GM23338 (cell line): ENCODE measurements around the gene TGFBR3. TPM values are rescaled to one million over a fixed set of nuclear protein-coding genes. Genes with fewer than 3 reads are reported as not detected.

Experiments
- ATAC-seq: fragments of 200-7000 bp; cut with Tn5 transposase; 3 replicates; pipeline ENCODE4 v1.9.1; 2020
- DNase-seq: peaks from one replicate; pipeline ENCODE4 v3.0.0-alpha.2; 2015; ENCODE audit warnings: low spot score
- H2AFZ ChIP-seq: fragments of 200-600 bp; sonication (generic); 2 replicates; pipeline ENCODE4 v1.8.0; 2016; ENCODE audit warnings: antibody characterized with exemption, mild to moderate bottlenecking, moderate library complexity
- H3F3A ChIP-seq: fragments of 200-600 bp; sonication (generic); replicated peaks from 2 replicates; pipeline ENCODE4 v1.8.0; 2017; ENCODE audit warnings: antibody characterized with exemption, mixed run types, low read depth
- H3K27ac ChIP-seq: fragments of 200-600 bp; sonication (generic); 2 replicates; pipeline ENCODE4 v1.6.1; 2016; ENCODE audit warnings: low read depth
- H3K27me3 ChIP-seq: fragments of 200-600 bp; sonication (generic); 2 replicates; pipeline ENCODE4 v1.8.0; 2016; ENCODE audit warnings: mild to moderate bottlenecking, mixed run types, moderate library complexity; ENCODE audit not compliant: insufficient read depth
- H3K36me3 ChIP-seq: fragments of 200-600 bp; sonication (generic); 2 replicates; pipeline ENCODE4 v1.8.0; 2016; ENCODE audit warnings: mild to moderate bottlenecking; ENCODE audit not compliant: insufficient read depth
- H3K4me1 ChIP-seq: fragments of 200-600 bp; sonication (generic); 2 replicates; pipeline ENCODE4 v1.8.0; 2016; ENCODE audit warnings: mild to moderate bottlenecking, moderate library complexity; ENCODE audit not compliant: insufficient read depth
- H3K4me2 ChIP-seq: fragments of 200-600 bp; sonication (generic); 2 replicates; pipeline ENCODE4 v1.7.1; 2017; ENCODE audit warnings: mixed run types
- H3K4me3 ChIP-seq: fragments of 200-600 bp; sonication (generic); 2 replicates; pipeline ENCODE4 v1.6.1; 2016; ENCODE audit warnings: mixed run types
- H3K79me2 ChIP-seq: fragments of 200-600 bp; sonication (generic); replicated peaks from 2 replicates; pipeline ENCODE4 v1.8.0; 2017; ENCODE audit warnings: mild to moderate bottlenecking; ENCODE audit not compliant: insufficient read depth
- H3K9me2 ChIP-seq: fragments of 200-600 bp; sonication (generic); 2 replicates; pipeline ENCODE4 v1.8.0; 2017; ENCODE audit not compliant: insufficient read depth
- H4K20me1 ChIP-seq: fragments of 200-600 bp; sonication (generic); replicated peaks from 2 replicates; pipeline ENCODE4 v1.8.0; 2017; ENCODE audit warnings: mild to moderate bottlenecking; ENCODE audit not compliant: insufficient read depth
- H3K27ac Mint-ChIP-seq: 2 replicates; pipeline ENCODE4 v1.8.0; 2020; ENCODE audit warnings: inconsistent platforms, mild to moderate bottlenecking, moderate library complexity, mixed read lengths
- H3K27me3 Mint-ChIP-seq: 3 replicates; pipeline ENCODE4 v1.8.0; 2022; ENCODE audit warnings: low read depth, mild to moderate bottlenecking, moderate library complexity, mixed read lengths, inconsistent platforms; ENCODE audit not compliant: insufficient read depth, poor library complexity
- H3K36me3 Mint-ChIP-seq: 3 replicates; pipeline ENCODE4 v1.8.0; 2021; ENCODE audit warnings: low read depth, mild to moderate bottlenecking, inconsistent platforms, moderate library complexity, mixed read lengths
- H3K4me1 Mint-ChIP-seq: 3 replicates; pipeline ENCODE4 v1.8.0; 2020; ENCODE audit warnings: mild to moderate bottlenecking, inconsistent platforms, mixed read lengths
- H3K4me3 Mint-ChIP-seq: 3 replicates; pipeline ENCODE4 v1.8.0; 2021; ENCODE audit warnings: moderate library complexity, mild to moderate bottlenecking, inconsistent platforms, mixed read lengths
- H3K9me3 Mint-ChIP-seq: 3 replicates; pipeline ENCODE4 v1.8.0; 2020; ENCODE audit warnings: moderate library complexity, mild to moderate bottlenecking, inconsistent platforms, mixed read lengths
- CREB1 ChIP-seq: fragments of 250-450 bp; sonication (Bioruptor Pico); IDR thresholded peaks from 2 replicates; pipeline ENCODE4 v1.5.0; 2020; ENCODE audit warnings: low read depth, mild to moderate bottlenecking, moderate library complexity
- CTCF ChIP-seq, 2 experiments: fragments of 200-600 bp in 1 of 2; sonication (generic) in 1 of 2; conservative IDR thresholded peaks; 2 replicates each; pipeline versions ENCODE4 v1.5.1 to v1.6.1; 2016 to 2017; ENCODE audit warnings: antibody characterized with exemption in 2 of 2, low read depth in 2 of 2, mild to moderate bottlenecking in 2 of 2, moderate library complexity in 1 of 2
- EZH2 ChIP-seq: fragments of 200-600 bp; sonication (generic); IDR thresholded peaks from one replicate; pipeline ENCODE4 v1.8.0; 2017; ENCODE audit warnings: antibody characterized with exemption, mild to moderate bottlenecking, low read depth; ENCODE audit not compliant: unreplicated experiment
- EZH2phosphoT487 ChIP-seq: fragments of 200-600 bp; sonication (generic); IDR thresholded peaks from one replicate; pipeline ENCODE4 v1.8.1; 2018; ENCODE audit warnings: antibody characterized with exemption; ENCODE audit not compliant: unreplicated experiment
- JUNB ChIP-seq: IDR thresholded peaks from one replicate; pipeline ENCODE4 v1.6.1; 2016; ENCODE audit warnings: antibody characterized with exemption; ENCODE audit not compliant: unreplicated experiment
- NANOG ChIP-seq: IDR thresholded peaks from 2 replicates; pipeline ENCODE4 v1.6.1; 2016; ENCODE audit warnings: antibody characterized with exemption, borderline replicate concordance
- POLR2AphosphoS5 ChIP-seq: IDR thresholded peaks from 2 replicates; pipeline ENCODE4 v1.6.1; 2016; ENCODE audit warnings: antibody characterized with exemption, low read depth
- REST ChIP-seq: IDR thresholded peaks from one replicate; pipeline ENCODE4 v1.6.1; 2018; ENCODE audit warnings: antibody characterized with exemption; ENCODE audit not compliant: unreplicated experiment
- ZNF114 ChIP-seq: fragments of 250-450 bp; sonication (Bioruptor Pico); IDR thresholded peaks from 2 replicates; pipeline ENCODE4 v1.5.0; 2020; ENCODE audit warnings: mild to moderate bottlenecking, moderate library complexity
- ZNF331 ChIP-seq: fragments of 250-450 bp; sonication (Bioruptor Pico); IDR thresholded peaks from 2 replicates; pipeline ENCODE4 v1.5.0; 2020; ENCODE audit warnings: low read depth, mild to moderate bottlenecking, moderate library complexity
- ZNF462 ChIP-seq: fragments of 250-450 bp; sonication (Bioruptor Pico); IDR thresholded peaks from 2 replicates; pipeline ENCODE4 v1.5.0; 2020; ENCODE audit warnings: mild to moderate bottlenecking, moderate library complexity
- polyA plus RNA-seq: library from polyadenylated mRNA; unstranded; fragments of >200 nt; fragmentation: Nextera tagmentation; extraction: Ambion mirVana; gene quantifications from 2 replicates; pipeline ENCODE4 v1.2.1, GENCODE V29; 2016
- total RNA-seq: library from RNA; depleted of rRNA; stranded (reverse); fragments of >200 nt; shearing (Covaris generic); gene quantifications from 2 replicates; pipeline ENCODE4 v1.2.3, GENCODE V29; 2014

The TGFBR3 gene
- total and polyA plus RNA-seq, 2 experiments from 2014 or later: 1.7 to 2.9 TPM

- H3K27ac Mint-ChIP-seq: no peak overlapping the region
- no peaks in the 10 kb centered on the region for H3F3A ChIP-seq
- no peaks in the 10 kb centered on the region for H4K20me1 ChIP-seq
- H3K27me3 ChIP-seq: no peaks in the 10 kb centered on the region
- no peaks in the 10 kb centered on the region for H3K79me2 ChIP-seq
- H3K9me3 Mint-ChIP-seq: no peaks in the 10 kb centered on the region
- H3K4me3 Mint-ChIP-seq: no peak overlapping the region
- H3K27me3 Mint-ChIP-seq: no peaks in the 10 kb centered on the region
- H3K9me2 ChIP-seq: no peaks in the 10 kb centered on the region
- H2AFZ ChIP-seq: no peak overlapping the region
- no peak overlapping the region for H3K4me2 ChIP-seq
- TF ChIP-seq REST (no peak), POLR2AphosphoS5 (no peak), JUNB (no peak), EZH2 (no peak), CTCF (conservative IDR thresholded peaks at IDR 0.05; ENCODE audit: low read depth in 2 of 2) (no peak), EZH2phosphoT487 (no peak), NANOG (no peak)
- no peaks in the 10 kb centered on the region for H3K36me3 Mint-ChIP-seq
- H3K27ac ChIP-seq: no peak overlapping the region
- peaks cover 5% of the 10 kb centered on the region; the same call in 2 of the 3 replicates for H3K4me1 Mint-ChIP-seq
- no peaks in the 10 kb centered on the region for H3K36me3 ChIP-seq
- ATAC-seq (no peak), DNase-seq (no peak)
- H3K4me1 ChIP-seq: no peaks in the 10 kb centered on the region
- no peak overlapping the region for H3K4me3 ChIP-seq
Measured at GRCh38 chr1:91872000-91872399, 14.0 kb downstream of the TGFBR3 start.

- Histone ChIP-seq H3F3A (no peaks in the 10 kb centered on the region), H3K79me2 (no peaks in the 10 kb centered on the region), H3K36me3 (no peaks in the 10 kb centered on the region), H4K20me1 (no peaks in the 10 kb centered on the region), H3K27me3 (no peaks in the 10 kb centered on the region), H2AFZ (no peak overlapping the region), H3K4me3 (no peak overlapping the region), H3K27ac (no peak overlapping the region), H3K4me2 (no peak overlapping the region), H3K4me1 (no peaks in the 10 kb centered on the region), H3K9me2 (no peaks in the 10 kb centered on the region)
- ATAC-seq (no peak), DNase-seq (no peak)
- TF ChIP-seq NANOG (no peak), ZNF114 (CRISPR knock-in tag) (no peak), EZH2phosphoT487 (no peak), ZNF331 (CRISPR knock-in tag) (no peak), ZNF462 (no peak), CREB1 (no peak)
- Mint-ChIP-seq H3K36me3 (no peaks in the 10 kb centered on the region), H3K27me3 (no peaks in the 10 kb centered on the region), H3K9me3 (no peaks in the 10 kb centered on the region), H3K4me1 (peaks cover 5% of the 10 kb centered on the region; the same call in 2 of the 3 replicates), H3K27ac (no peak overlapping the region), H3K4me3 (no peak overlapping the region)
Measured at GRCh38 chr1:91870322-91870721, 15.6 kb downstream of the TGFBR3 start.
